IMR-90 (cell line): ENCODE measurements around the gene CAMTA1. TPM values are rescaled to one million over a fixed set of nuclear protein-coding genes. Genes with fewer than 3 reads are reported as not detected.

Experiments used
- ATAC-seq: fragments of 200-7000 bp; cut with Tn5 transposase; 2 replicates; pipeline ENCODE4 v1.9.1; 2020; ENCODE audit warnings: low read depth, mild to moderate bottlenecking, moderate library complexity
- BruUV-seq: library from RNA; stranded (reverse); fragments of 400-500 nt; replicated peaks from 2 replicates; lab custom pipeline; 2021; lab: Mats Ljungman, UMichigan
- CTCF ChIA-PET: fragments of 300-600 bp; formaldehyde crosslinking; extraction: SDS; loops from one replicate; lab custom pipeline; 2021; ENCODE audit warnings: antibody characterized with exemption; lab: Yijun Ruan, JAX
- POLR2A ChIA-PET: fragments of 300-600 bp; sonication (Branson Sonifier 250); formaldehyde crosslinking; loops from one replicate; lab custom pipeline; 2022; ENCODE audit warnings: antibody characterized with exemption; ENCODE audit not compliant: unreplicated experiment; lab: Charles Lee
- DNase-seq: peaks from one replicate; pipeline ENCODE4 v3.0.0; 2013
- H2AFZ ChIP-seq: replicated peaks from 2 replicates; pipeline ENCODE3; 2013; ENCODE audit warnings: low read length, mild to moderate bottlenecking; ENCODE audit not compliant: poor library complexity
- H2AK5ac ChIP-seq: 2 replicates; pipeline ENCODE4 v1.6.1; 2013; ENCODE audit warnings: low read depth, low read length, inconsistent platforms
- H2AK9ac ChIP-seq: replicated peaks from 2 replicates; pipeline ENCODE3; 2013; ENCODE audit warnings: mild to moderate bottlenecking, low read depth, low read length, moderate library complexity; ENCODE audit not compliant: poor library complexity
- H2BK120ac ChIP-seq: 2 replicates; pipeline ENCODE4 v1.6.1; 2013; ENCODE audit warnings: low read depth, low read length, inconsistent platforms
- H2BK15ac ChIP-seq: 3 replicates; pipeline ENCODE4 v1.6.1; 2013; ENCODE audit warnings: low read depth, low read length, inconsistent platforms
- H2BK20ac ChIP-seq: 2 replicates; pipeline ENCODE4 v1.6.1; 2013; ENCODE audit warnings: low read depth, mild to moderate bottlenecking, inconsistent platforms, low read length, moderate library complexity
- H2BK5ac ChIP-seq: 2 replicates; pipeline ENCODE4 v1.6.1; 2013; ENCODE audit warnings: mild to moderate bottlenecking, low read depth, low read length, inconsistent platforms; ENCODE audit not compliant: poor library complexity, severe bottlenecking
- H3K14ac ChIP-seq: replicated peaks from 2 replicates; pipeline ENCODE4 v1.6.1; 2013; ENCODE audit warnings: low read depth, low read length, inconsistent platforms
- H3K18ac ChIP-seq: 2 replicates; pipeline ENCODE4 v1.6.1; 2013; ENCODE audit warnings: low read depth, low read length, control low read depth
- H3K23ac ChIP-seq: 2 replicates; pipeline ENCODE4 v1.6.1; 2013; ENCODE audit warnings: low read depth, low read length, inconsistent platforms
- H3K27ac ChIP-seq: 2 replicates; pipeline ENCODE4 v1.5.1; 2013; ENCODE audit warnings: mild to moderate bottlenecking, control low read depth, low read length; ENCODE audit not compliant: insufficient read depth
- H3K27me3 ChIP-seq: 2 replicates; pipeline ENCODE4 v1.6.1; 2013; ENCODE audit warnings: low read length; ENCODE audit not compliant: control insufficient read depth, insufficient read depth
- H3K36me3 ChIP-seq: 2 replicates; pipeline ENCODE4 v1.6.1; 2013; ENCODE audit warnings: low read length, mixed read lengths; ENCODE audit not compliant: control insufficient read depth, insufficient read depth
- H3K4ac ChIP-seq: 2 replicates; pipeline ENCODE4 v1.6.1; 2013; ENCODE audit warnings: low read depth, low read length, inconsistent platforms
- H3K4me1 ChIP-seq: 2 replicates; pipeline ENCODE4 v1.6.1; 2013; ENCODE audit warnings: low read length, mixed read lengths; ENCODE audit not compliant: control insufficient read depth, insufficient read depth
- H3K4me2 ChIP-seq: 2 replicates; pipeline ENCODE4 v1.6.1; 2013; ENCODE audit warnings: low read depth, mild to moderate bottlenecking, control low read depth, low read length, moderate library complexity
- H3K4me3 ChIP-seq: 2 replicates; pipeline ENCODE4 v1.5.1; 2013; ENCODE audit warnings: low read depth, mild to moderate bottlenecking, control low read depth, low read length, moderate library complexity; ENCODE audit not compliant: insufficient read depth
- H3K56ac ChIP-seq: 2 replicates; pipeline ENCODE4 v1.6.1; 2013; ENCODE audit warnings: low read length, inconsistent platforms; ENCODE audit not compliant: insufficient read depth; ENCODE audit errors: extremely low read depth
- H3K79me1 ChIP-seq, 2 experiments: 2 replicates each; pipeline ENCODE4 v1.6.1; 2013; ENCODE audit warnings: low read length in 2 of 2, inconsistent platforms in 1 of 2, low read depth in 1 of 2
- H3K9ac ChIP-seq: 2 replicates; pipeline ENCODE4 v1.6.1; 2013; ENCODE audit warnings: low read depth, low read length, control low read depth
- H3K9me1 ChIP-seq: 2 replicates; pipeline ENCODE4 v1.6.1; 2013; ENCODE audit warnings: low read length, inconsistent platforms; ENCODE audit not compliant: insufficient read depth
- H3K9me3 ChIP-seq: 2 replicates; pipeline ENCODE4 v1.6.1; 2013; ENCODE audit warnings: low read length; ENCODE audit not compliant: control insufficient read depth, insufficient read depth
- H4K20me1 ChIP-seq: 2 replicates; pipeline ENCODE4 v1.6.1; 2013; ENCODE audit warnings: low read length, inconsistent platforms; ENCODE audit not compliant: insufficient read depth
- H4K5ac ChIP-seq: 2 replicates; pipeline ENCODE4 v1.6.1; 2013; ENCODE audit warnings: mild to moderate bottlenecking, low read depth, low read length, control low read depth
- H4K8ac ChIP-seq, 2 experiments: 2 replicates each; pipeline ENCODE4 v1.6.1; 2013; ENCODE audit warnings: low read depth in 2 of 2, low read length in 2 of 2, control low read depth in 1 of 2, inconsistent platforms in 1 of 2
- H4K91ac ChIP-seq: 2 replicates; pipeline ENCODE4 v1.6.1; 2013; ENCODE audit warnings: low read depth, low read length, inconsistent platforms; ENCODE audit not compliant: insufficient read depth
- BHLHE40 ChIP-seq: fragments of 150-350 bp; IDR thresholded peaks from 2 replicates; pipeline ENCODE4 v1.6.1; 2016; ENCODE audit warnings: mild to moderate bottlenecking, low read depth, low read length
- CEBPB ChIP-seq: IDR thresholded peaks from 2 replicates; pipeline ENCODE4 v1.6.1; 2012; ENCODE audit warnings: low read depth, low read length, improper control_type of control experiment
- CHD1 ChIP-seq: IDR thresholded peaks from 2 replicates; pipeline ENCODE4 v1.6.1; 2012; ENCODE audit warnings: low read depth, low read length, improper control_type of control experiment
- ELK1 ChIP-seq: fragments of 150-350 bp; IDR thresholded peaks from 2 replicates; pipeline ENCODE4 v1.6.1; 2016; ENCODE audit warnings: low read depth, mild to moderate bottlenecking, low read length, moderate library complexity, borderline replicate concordance
- RAD21 ChIP-seq: IDR thresholded peaks from 2 replicates; pipeline ENCODE4 v1.6.1; 2012; ENCODE audit warnings: low read length, improper control_type of control experiment
- RFX5 ChIP-seq: IDR thresholded peaks from 2 replicates; pipeline ENCODE4 v1.8.0; 2012; ENCODE audit warnings: low read depth, mild to moderate bottlenecking, low read length, moderate library complexity
- USF2 ChIP-seq: fragments of 150-350 bp; IDR thresholded peaks from 2 replicates; pipeline ENCODE4 v1.6.1; 2017; ENCODE audit warnings: mild to moderate bottlenecking, antibody characterized with exemption, low read length, low read depth
- WGBS, 2 experiments: methylation state at CpG; one replicate each; pipeline versions ENCODE4 v1.1.5 to v1.1.7; 2013; ENCODE audit warnings: missing lambda C conversion rate in 2 of 2; ENCODE audit not compliant: insufficient read length in 1 of 2; ENCODE audit errors: extremely low coverage in 2 of 2; 5-methylcytosine and 5-hydroxymethylcytosine counted together
- dilution Hi-C: fragments of 300-500 bp; cut with HindIII; formaldehyde crosslinking; loops from one replicate; pipeline ENCODE4 v1.14.3; 2018; ENCODE audit warnings: low sequenced_read_pairs; ENCODE audit not compliant: unreplicated experiment
- in situ Hi-C: fragments of 300-500 bp; cut with MboI; formaldehyde crosslinking; loops from 3 replicates; pipeline ENCODE4 v1.14.3; 2019; ENCODE audit warnings: low sequenced_read_pairs, inconsistent platforms, mixed read lengths
- intact Hi-C: fragments of 100-400 bp; cut with micrococcal nuclease; formaldehyde crosslinking; loops from 2 replicates; pipeline ENCODE4 v1.10.0; 2022
- polyA plus RNA-seq, 3 experiments: library from polyadenylated mRNA; depleted of rRNA; stranded (reverse); fragments of >200 nt; gene quantifications; 2 replicates each; pipeline ENCODE4 v1.2.3, GENCODE V29; 2012; ENCODE audit warnings: low replicate concordance in 1 of 3
- total RNA-seq: library from RNA; depleted of rRNA; stranded (reverse); fragments of >200 nt; gene quantifications from 2 replicates; pipeline ENCODE4 v1.2.3, GENCODE V29; 2012

The CAMTA1 gene
- total and polyA plus RNA-seq, 2 of the 4 experiments (the other 2 are of a cell fraction) = 35.5 to 74.3 TPM

- no peak for TF ChIP-seq ELK1
- TF ChIP-seq BHLHE40 = peak; percentile 49; the same call in 1 of the 2 replicates
Observed at GRCh38 chr1:7478809-7479499, 693.7 kb downstream of the CAMTA1 start (continued).

- Histone ChIP-seq H3K27me3 (no peaks in the 10 kb centered on the region), H3K9me1 (peaks cover 13% of the 10 kb centered on the region; the same call in 1 of the 2 replicates), H4K91ac (peak overlapping the region; percentile 41; the same call in 1 of the 2 replicates), H2AK9ac (no peak overlapping the region), H3K4ac (peak overlapping the region; percentile 22), H3K14ac (no peak overlapping the region), H3K79me1 (no peaks in the 10 kb centered on the region), H3K23ac (0 out of 2 replicates have a peak overlapping the region, but pooled peaks have one; percentile 44), H3K4me3 (no peak overlapping the region), H3K36me3 (no peaks in the 10 kb centered on the region), H2AK5ac (peak overlapping the region; percentile 95), H3K27ac (peak overlapping the region; percentile 49; the same call in 1 of the 2 replicates), H3K4me1 (peaks cover 24% of the 10 kb centered on the region), H2BK120ac (peak overlapping the region; percentile 15; the same call in 1 of the 2 replicates), H4K5ac (peak overlapping the region; percentile 9; the same call in 1 of the 2 replicates), H3K18ac (peak overlapping the region; percentile 32), H2AFZ (no peak overlapping the region), H2BK20ac (peak overlapping the region; percentile 27; the same call in 1 of the 2 replicates), H4K8ac (peak overlapping the region; percentile 34 to 39; a peak in 3 of 4 replicates), H2BK5ac (peak overlapping the region; percentile 35), H2BK15ac (peak overlapping the region; percentile 19; the same call in 2 of the 3 replicates), H3K4me2 (no peak overlapping the region), H3K56ac (no peak overlapping the region), H3K9me3 (no peaks in the 10 kb centered on the region), H4K20me1 (no peaks in the 10 kb centered on the region), H3K9ac (no peak overlapping the region)
- BruUV-seq = no TSS peak
- ChIA-PET CTCF (no interaction called here), POLR2A (no interaction called here)
- TF ChIP-seq USF2 = no peak
- TF ChIP-seq CHD1 = 0 out of 2 replicates have a peak, but pooled peaks have one; percentile 14
- no peak for TF ChIP-seq CEBPB
- TF ChIP-seq RFX5 = no peak
- no peak for TF ChIP-seq RAD21
- WGBS, 2 experiments = 85% methylated on average over 2 of the region's 3 CpGs; no CpG with 5 or more reads in 1 of the 2 experiments
- no peak for DNase-seq
- dilution Hi-C loops = no loop called here
- no peak for ATAC-seq
- intact Hi-C loops = loop anchor here (10.0 kb wide), 2 partner anchors 185 to 685 kb away; no protein-coding TSS in a partner anchor
- in situ Hi-C loops = no loop called here
Observed at GRCh38 chr1:7479571-7479970, 694.3 kb downstream of the CAMTA1 start.
